ENCODE measurements around the gene SNRPN. TPM values are rescaled to one million over a fixed set of nuclear protein-coding genes. Genes with fewer than 3 reads are reported as not detected.
"Not testable (repeated sequence)": the region's sequence is repeated elsewhere in the genome, so short reads cannot be mapped to it uniquely, and the experiment has no call there.

SNRPN gene
- total RNA-seq: 10 to 100 TPM; 50.7 to 54.6 TPM

GRCh38 chr15:24954783-24955530 lies at the start of gene SNRPN, which contains the start of gene SNURF:
Gene SNRPN (plus strand): TSS chr15:24954987. CDS start chr15:24974454, 19,467 bp downstream.
Gene SNURF (plus strand): TSS chr15:24954987. CDS start chr15:24955049, 62 bp downstream.
- Mint-ChIP-seq H3K27ac (peak within 1 kb of the TSS; percentile 98), H3K36me3 (ENCODE audit: low read depth) (peaks cover 15% of the 10 kb centered on the region), H3K4me1 (peaks cover 17% of the 10 kb centered on the region), H3K4me3 (peak within 1 kb of the TSS; percentile 84), H3K9me3 (peaks cover 15% of the 10 kb centered on the region), H3K27me3 (no peaks in the 10 kb centered on the region)
- ChIA-PET POLR2A (no interaction called here), CTCF (no interaction called here)
- DNase-seq: peak; percentile 53

GRCh38 chr15:24916305-24917009 lies 38.3 kb upstream of the SNRPN start:
- Mint-ChIP-seq H3K4me3 (no peak overlapping the region), H3K27me3 (no peaks in the 10 kb centered on the region), H3K36me3 (ENCODE audit: low read depth) (no peaks in the 10 kb centered on the region), H3K9me3 (peaks cover 34% of the 10 kb centered on the region), H3K27ac (no peak overlapping the region), H3K4me1 (peaks cover 6% of the 10 kb centered on the region)
- CTCF ChIA-PET: no interaction called here
- DNase-seq: peak; percentile 9
- POLR2A ChIA-PET: no interaction called here

GRCh38 chr15:24917431-24917830 lies 37.4 kb upstream of the SNRPN start:
- H3K9me3 Mint-ChIP-seq: peaks cover 30% of the 10 kb centered on the region
- no peaks in the 10 kb centered on the region for H3K36me3 Mint-ChIP-seq (ENCODE audit: low read depth)
- no peak overlapping the region for H3K4me3 Mint-ChIP-seq
- H3K27me3 Mint-ChIP-seq: no peaks in the 10 kb centered on the region
- H3K27ac Mint-ChIP-seq: no peak overlapping the region
- peaks cover 6% of the 10 kb centered on the region for H3K4me1 Mint-ChIP-seq
- CTCF ChIA-PET: no interaction called here
- no peak for DNase-seq
- POLR2A ChIA-PET: no interaction called here

GRCh38 chr15:24919446-24919845 lies 35.3 kb upstream of the SNRPN start:
- Mint-ChIP-seq H3K36me3 (ENCODE audit: low read depth) (no peaks in the 10 kb centered on the region), H3K27me3 (no peaks in the 10 kb centered on the region), H3K9me3 (peaks cover 27% of the 10 kb centered on the region), H3K4me3 (no peak overlapping the region), H3K4me1 (peaks cover 6% of the 10 kb centered on the region), H3K27ac (no peak overlapping the region)
- DNase-seq: no peak
- ChIA-PET POLR2A (no interaction called here), CTCF (no interaction called here)

GRCh38 chr15:24922781-24923180 lies 32.0 kb upstream of the SNRPN start:
- H3K27ac Mint-ChIP-seq, H3K4me1 Mint-ChIP-seq: not testable (repeated sequence)

GRCh38 chr15:24924153-24924552 lies 30.6 kb upstream of the SNRPN start:
- Mint-ChIP-seq H3K27me3 (no peaks in the 10 kb centered on the region), H3K36me3 (ENCODE audit: low read depth) (no peaks in the 10 kb centered on the region), H3K4me3 (no peak overlapping the region), H3K27ac (no peak overlapping the region), H3K9me3 (peaks cover 21% of the 10 kb centered on the region), H3K4me1 (no peaks in the 10 kb centered on the region)
- ChIA-PET POLR2A (no interaction called here), CTCF (no interaction called here)
- no peak for DNase-seq

More at GRCh38 chr15:24922781-24923180, 32.0 kb upstream of the SNRPN start:
- H3K36me3 Mint-ChIP-seq (ENCODE audit: low read depth); H3K27me3 Mint-ChIP-seq; POLR2A ChIA-PET; CTCF ChIA-PET; DNase-seq; H3K4me3 Mint-ChIP-seq: not testable (repeated sequence)
- peaks cover 15% of the 10 kb centered on the region for H3K9me3 Mint-ChIP-seq

GRCh38 chr15:24924621-24925020 lies 30.2 kb upstream of the SNRPN start:
- DNase-seq: no peak
- Mint-ChIP-seq H3K27me3 (no peaks in the 10 kb centered on the region), H3K36me3 (ENCODE audit: low read depth) (no peaks in the 10 kb centered on the region), H3K4me3 (no peak overlapping the region), H3K27ac (no peak overlapping the region), H3K9me3 (peaks cover 22% of the 10 kb centered on the region), H3K4me1 (no peaks in the 10 kb centered on the region)
- CTCF ChIA-PET: no interaction called here
- POLR2A ChIA-PET: no interaction called here

- H3K9me3 Mint-ChIP-seq: peaks cover 32% of the 10 kb centered on the region
- H3K27ac Mint-ChIP-seq; H3K4me3 Mint-ChIP-seq; H3K4me1 Mint-ChIP-seq; DNase-seq; H3K27me3 Mint-ChIP-seq; H3K36me3 Mint-ChIP-seq (ENCODE audit: low read depth); POLR2A ChIA-PET: not testable (repeated sequence)
- CTCF ChIA-PET: interaction anchor here (0.7 kb wide), 1 partner anchor 358 kb away, joined by 3 read pairs; no protein-coding TSS in a partner anchor
Observed at GRCh38 chr15:24931874-24932732, 22.7 kb upstream of the SNRPN start.

GRCh38 chr15:24933716-24934115 lies 21.1 kb upstream of the SNRPN start:
- H3K36me3 Mint-ChIP-seq (ENCODE audit: low read depth): no peaks in the 10 kb centered on the region

GRCh38 chr15:24938224-24938623 lies 16.6 kb upstream of the SNRPN start:
- peaks cover 39% of the 10 kb centered on the region for H3K9me3 Mint-ChIP-seq
- H3K4me3 Mint-ChIP-seq: not testable (repeated sequence)

More at GRCh38 chr15:24933716-24934115, 21.1 kb upstream of the SNRPN start:
- ChIA-PET CTCF (no interaction called here), POLR2A (no interaction called here)
- Mint-ChIP-seq H3K27me3 (no peaks in the 10 kb centered on the region), H3K27ac (no peak overlapping the region), H3K9me3 (peaks cover 33% of the 10 kb centered on the region), H3K4me1 (no peaks in the 10 kb centered on the region), H3K4me3 (no peak overlapping the region)
- DNase-seq: no peak

GRCh38 chr15:24940236-24940635 lies 14.6 kb upstream of the SNRPN start:
- H3K27me3 Mint-ChIP-seq: no peaks in the 10 kb centered on the region
- CTCF ChIA-PET: no interaction called here
- H3K9me3 Mint-ChIP-seq: peaks cover 40% of the 10 kb centered on the region
- no peaks in the 10 kb centered on the region for H3K36me3 Mint-ChIP-seq (ENCODE audit: low read depth)
- H3K27ac Mint-ChIP-seq: no peak overlapping the region
- H3K4me1 Mint-ChIP-seq: no peaks in the 10 kb centered on the region
- no peak overlapping the region for H3K4me3 Mint-ChIP-seq
- POLR2A ChIA-PET: no interaction called here
- DNase-seq: no peak

More at GRCh38 chr15:24938224-24938623, 16.6 kb upstream of the SNRPN start:
- CTCF ChIA-PET; H3K27ac Mint-ChIP-seq; DNase-seq; H3K27me3 Mint-ChIP-seq; H3K36me3 Mint-ChIP-seq (ENCODE audit: low read depth); POLR2A ChIA-PET; H3K4me1 Mint-ChIP-seq: not testable (repeated sequence)

GRCh38 chr15:24943361-24943760 lies 11.4 kb upstream of the SNRPN start:
- Mint-ChIP-seq H3K9me3 (peaks cover 27% of the 10 kb centered on the region), H3K4me3 (no peak overlapping the region), H3K27me3 (no peaks in the 10 kb centered on the region), H3K27ac (no peak overlapping the region), H3K4me1 (no peaks in the 10 kb centered on the region), H3K36me3 (ENCODE audit: low read depth) (no peaks in the 10 kb centered on the region)
- CTCF ChIA-PET: no interaction called here
- POLR2A ChIA-PET: no interaction called here
- no peak for DNase-seq

GRCh38 chr15:24944954-24945353 lies 9.8 kb upstream of the SNRPN start:
- DNase-seq: no peak
- Mint-ChIP-seq H3K27ac (no peak overlapping the region), H3K9me3 (peaks cover 18% of the 10 kb centered on the region), H3K4me1 (no peaks in the 10 kb centered on the region), H3K27me3 (no peaks in the 10 kb centered on the region), H3K36me3 (ENCODE audit: low read depth) (no peaks in the 10 kb centered on the region), H3K4me3 (no peak overlapping the region)
- ChIA-PET CTCF (interaction anchor here (0.8 kb wide), 1 partner anchor 218 kb away, joined by 3 read pairs; no protein-coding TSS in a partner anchor), POLR2A (no interaction called here)
